ENCODE results near the gene SLC24A3.

The SLC24A3 gene

DNA sequence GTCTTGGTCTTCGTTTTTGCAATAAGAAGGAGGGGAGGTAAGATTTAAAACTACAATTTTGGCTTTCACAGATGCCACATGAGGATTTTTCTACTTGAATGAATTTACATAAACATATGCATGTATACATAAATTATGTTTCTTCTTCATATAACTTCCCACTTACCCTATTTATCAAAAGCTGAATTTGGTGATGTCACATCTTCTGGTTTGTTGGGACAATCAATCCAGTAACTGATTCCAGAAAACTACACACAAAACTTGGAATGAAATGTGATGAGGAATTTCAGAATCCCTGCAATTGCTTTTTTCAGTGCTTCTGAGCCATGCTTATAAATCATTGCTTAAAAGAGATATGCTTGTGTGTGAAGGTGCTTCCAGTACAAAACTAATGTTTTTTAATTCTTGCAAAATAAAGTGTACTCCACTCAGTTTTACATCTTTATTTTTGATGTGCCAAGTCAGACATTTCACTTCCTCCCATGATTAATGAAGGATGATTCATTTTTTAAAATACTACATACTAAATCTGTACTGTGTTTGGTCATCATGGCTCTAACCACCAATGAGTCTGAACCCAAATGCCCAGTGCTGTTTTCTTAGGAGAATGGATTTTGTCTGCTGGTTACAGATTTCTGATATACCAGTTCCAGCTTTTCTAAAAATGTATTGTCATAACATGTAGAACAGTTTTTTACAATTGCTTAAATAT lies 513.5 kb downstream of the SLC24A3 start:
- in situ Hi-C loops (cut with HindIII; ENCODE audit: low sequenced_read_pairs) = no loop called here
- no peak for DNase-seq (ENCODE audit: low read depth)
- no peak overlapping the region for H3K4me3 ChIP-seq (ENCODE audit: low read depth, low read length)
- TF ChIP-seq, protein P1, sequence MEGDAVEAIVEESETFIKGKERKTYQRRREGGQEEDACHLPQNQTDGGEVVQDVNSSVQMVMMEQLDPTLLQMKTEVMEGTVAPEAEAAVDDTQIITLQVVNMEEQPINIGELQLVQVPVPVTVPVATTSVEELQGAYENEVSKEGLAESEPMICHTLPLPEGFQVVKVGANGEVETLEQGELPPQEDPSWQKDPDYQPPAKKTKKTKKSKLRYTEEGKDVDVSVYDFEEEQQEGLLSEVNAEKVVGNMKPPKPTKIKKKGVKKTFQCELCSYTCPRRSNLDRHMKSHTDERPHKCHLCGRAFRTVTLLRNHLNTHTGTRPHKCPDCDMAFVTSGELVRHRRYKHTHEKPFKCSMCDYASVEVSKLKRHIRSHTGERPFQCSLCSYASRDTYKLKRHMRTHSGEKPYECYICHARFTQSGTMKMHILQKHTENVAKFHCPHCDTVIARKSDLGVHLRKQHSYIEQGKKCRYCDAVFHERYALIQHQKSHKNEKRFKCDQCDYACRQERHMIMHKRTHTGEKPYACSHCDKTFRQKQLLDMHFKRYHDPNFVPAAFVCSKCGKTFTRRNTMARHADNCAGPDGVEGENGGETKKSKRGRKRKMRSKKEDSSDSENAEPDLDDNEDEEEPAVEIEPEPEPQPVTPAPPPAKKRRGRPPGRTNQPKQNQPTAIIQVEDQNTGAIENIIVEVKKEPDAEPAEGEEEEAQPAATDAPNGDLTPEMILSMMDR (IDR thresholded peaks at IDR 0.05; ENCODE audit: low read depth, low read length, missing control alignments) = no peak

DNA sequence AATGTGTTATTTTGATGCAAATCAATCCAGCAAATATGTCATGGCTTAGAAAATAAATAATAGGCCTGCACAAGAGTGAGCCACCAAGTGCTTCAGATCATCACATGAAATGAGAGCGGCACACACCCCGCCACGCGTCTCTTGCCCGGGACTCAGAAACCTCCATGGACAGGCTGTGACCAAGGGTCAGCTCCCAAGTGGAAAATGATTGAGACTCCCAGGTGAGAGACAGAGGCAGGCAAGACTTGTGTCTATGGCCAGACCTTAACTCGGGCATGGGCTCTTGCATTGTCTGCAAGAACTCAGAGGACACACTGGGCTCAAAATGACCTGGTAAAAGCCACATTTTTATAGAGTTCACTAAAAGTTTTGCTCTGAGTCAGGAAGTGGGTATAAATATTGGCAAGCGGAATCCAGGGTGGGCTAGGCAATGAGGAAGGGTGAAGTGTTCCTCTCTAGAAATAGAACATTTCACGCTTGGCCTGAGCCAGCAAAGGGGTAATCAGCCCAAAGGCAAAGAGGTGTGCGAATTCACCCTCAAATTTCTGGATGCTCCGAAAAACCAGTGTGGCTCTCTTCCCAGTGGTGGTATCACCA lies 514.9 kb downstream of the SLC24A3 start:
- no peak overlapping the region for H3K4me3 ChIP-seq (ENCODE audit: low read depth, low read length)
- TF ChIP-seq, protein P1 (IDR thresholded peaks at IDR 0.05; ENCODE audit: low read depth, low read length, missing control alignments) = no peak
- DNase-seq (ENCODE audit: low read depth) = no peak
- in situ Hi-C loops (cut with HindIII; ENCODE audit: low sequenced_read_pairs) = no loop called here

DNA sequence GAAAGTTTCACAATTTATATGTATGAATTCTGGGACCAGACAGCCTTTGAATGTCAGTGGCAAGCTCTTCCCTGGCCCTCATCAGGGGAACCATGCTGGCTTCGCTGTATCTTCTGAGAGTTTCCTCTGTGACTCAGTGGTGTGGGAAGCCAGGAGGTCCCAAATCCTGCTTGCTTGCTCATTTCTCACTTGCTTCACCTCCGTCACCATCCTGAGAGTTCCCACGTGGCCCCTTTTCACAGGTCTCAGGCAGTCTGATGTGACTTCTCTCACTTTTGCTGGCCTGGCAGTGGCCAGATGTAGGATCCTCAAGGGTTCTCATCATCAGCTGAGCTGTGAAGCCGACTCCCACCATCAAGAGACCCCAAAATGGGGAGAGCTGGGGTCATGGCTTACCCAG lies 517.2 kb downstream of the SLC24A3 start:
- DNase-seq (ENCODE audit: low read depth) = no peak
- TF ChIP-seq, protein P1 (IDR thresholded peaks at IDR 0.05; ENCODE audit: low read depth, low read length, missing control alignments) = no peak
- in situ Hi-C loops (cut with HindIII; ENCODE audit: low sequenced_read_pairs) = no loop called here
- H3K4me3 ChIP-seq (ENCODE audit: low read depth, low read length) = no peak overlapping the region

DNA sequence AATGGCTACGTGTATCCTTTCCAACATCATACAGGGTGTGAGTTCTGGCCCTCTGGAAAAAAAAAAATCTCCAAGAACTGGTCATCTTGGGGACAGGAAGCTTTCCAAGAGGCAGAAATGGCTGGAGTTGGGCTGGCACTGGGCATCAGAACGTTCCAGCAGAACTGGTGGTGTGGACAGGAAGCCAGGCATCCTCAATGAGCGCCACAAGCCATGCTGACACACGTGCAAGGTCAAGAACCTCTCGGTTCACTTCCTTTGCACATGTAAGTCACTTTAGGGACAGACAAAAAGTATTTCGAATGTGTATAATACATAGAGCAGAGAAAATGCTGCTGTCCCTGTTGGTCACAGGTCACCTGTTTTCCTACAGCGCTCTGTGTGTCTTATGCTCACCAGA lies 518.3 kb downstream of the SLC24A3 start:
- H3K4me3 ChIP-seq (ENCODE audit: low read depth, low read length) = no peak overlapping the region
- DNase-seq (ENCODE audit: low read depth) = no peak
- TF ChIP-seq, protein P1 (IDR thresholded peaks at IDR 0.05; ENCODE audit: low read depth, low read length, missing control alignments) = no peak
- in situ Hi-C loops (cut with HindIII; ENCODE audit: low sequenced_read_pairs) = no loop called here

DNA sequence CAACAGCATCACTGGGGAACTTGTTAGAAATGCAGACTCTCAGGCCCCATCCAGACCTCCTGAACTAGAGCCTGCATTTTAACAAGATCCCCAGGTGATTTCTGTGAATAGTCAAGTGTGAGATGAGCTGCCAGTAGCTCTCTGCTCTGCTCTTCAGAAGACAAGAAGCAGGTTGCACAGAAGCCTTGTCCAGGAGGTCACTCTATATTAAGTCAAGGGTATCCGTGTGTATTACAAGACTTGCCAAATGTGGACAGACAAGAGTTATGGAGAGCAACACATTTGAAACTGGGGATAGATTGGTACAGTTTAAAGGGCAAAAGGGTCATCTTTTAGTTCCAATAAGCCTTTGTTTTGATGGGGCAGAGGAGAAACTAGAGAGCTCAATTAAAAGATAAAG lies 522.4 kb downstream of the SLC24A3 start:
- in situ Hi-C loops (cut with HindIII; ENCODE audit: low sequenced_read_pairs) = no loop called here

DNA sequence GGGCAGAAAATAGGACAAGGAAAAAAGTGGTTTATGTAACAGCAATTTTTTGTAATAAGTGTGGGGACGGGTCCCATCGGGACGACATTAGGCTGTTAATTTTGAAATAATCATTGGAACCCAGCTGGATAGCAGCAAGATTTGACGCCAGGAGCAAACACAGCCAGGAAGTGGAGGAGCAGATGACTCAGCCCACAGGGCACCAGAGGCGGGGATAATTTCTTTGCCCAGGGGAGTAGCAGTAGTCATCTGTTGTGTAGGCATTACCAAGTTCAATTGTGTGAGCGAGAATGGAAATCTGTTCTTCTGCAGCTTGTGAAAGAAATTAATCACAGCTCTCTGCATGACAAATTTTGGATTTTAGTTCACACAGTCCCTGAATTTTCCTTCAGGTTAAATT lies 523.0 kb downstream of the SLC24A3 start:
- TF ChIP-seq, protein P1 (IDR thresholded peaks at IDR 0.05; ENCODE audit: low read depth, low read length, missing control alignments) = no peak
- no peak overlapping the region for H3K4me3 ChIP-seq (ENCODE audit: low read depth, low read length)
- in situ Hi-C loops (cut with HindIII; ENCODE audit: low sequenced_read_pairs) = no loop called here
- peak; percentile 39 for DNase-seq (ENCODE audit: low read depth)

More for the DNA sequence above, 522.4 kb downstream of the SLC24A3 start:
- no peak overlapping the region for H3K4me3 ChIP-seq (ENCODE audit: low read depth, low read length)
- DNase-seq (ENCODE audit: low read depth) = no peak
- TF ChIP-seq, protein P1 (IDR thresholded peaks at IDR 0.05; ENCODE audit: low read depth, low read length, missing control alignments) = no peak
